Activated naive CD4-positive, alpha-beta T cell treated with anti-CD3 and anti-CD28 coated beads, Interleukin-2, amount 50 U/mL, for 72 hours (primary cell): ENCODE measurements around the gene CACHD1. TPM values are rescaled to one million over a fixed set of nuclear protein-coding genes. Genes with fewer than 3 reads are reported as not detected.
"Not testable (repeated sequence)": the region's sequence is repeated elsewhere in the genome, so short reads cannot be mapped to it uniquely, and the experiment has no call there.

Experiments
- ATAC-seq, 2 donors: fragments of 150-1000 bp; cut with Tn5 transposase; 2 replicates each; pipeline ENCODE4 v1.10.0; 2021; ENCODE audit warnings: mild to moderate bottlenecking in 2 of 2, moderate library complexity in 2 of 2
- DNase-seq, 2 donors: peaks; one replicate each; pipeline ENCODE4 v3.0.0; 2021 to 2022; ENCODE audit warnings: low spot score in 2 of 2
- H3K27ac Mint-ChIP-seq, 2 donors: one replicate each; pipeline ENCODE4 v1.8.0; 2022; ENCODE audit warnings: mild to moderate bottlenecking in 2 of 2, mixed read lengths in 2 of 2
- H3K36me3 Mint-ChIP-seq, 2 donors: one replicate each; pipeline ENCODE4 v1.8.0; 2022; ENCODE audit warnings: mixed read lengths in 2 of 2
- H3K9me3 Mint-ChIP-seq, 2 donors: one replicate each; pipeline ENCODE4 v1.8.0; 2022; ENCODE audit warnings: mixed read lengths in 2 of 2
- total RNA-seq, 2 donors: library from RNA; stranded (reverse); gene quantifications; one replicate each; pipeline ENCODE4 v1.2.3, GENCODE V29; 2022

The CACHD1 gene
- total RNA-seq, 2 donors from 2014 or later, result 1.1 to 1.6 TPM

- no peak for DNase-seq
- no peak for ATAC-seq
- Mint-ChIP-seq H3K27ac (no peak overlapping the region), H3K36me3 (no peaks in the 10 kb centered on the region), H3K9me3 (no peaks in the 10 kb centered on the region)
These were observed 33.0 kb downstream of the CACHD1 start for GRCh38 chr1:64502931-64503330.

GRCh38 chr1:64505232-64505943, 35.5 kb downstream of the CACHD1 start:
- ATAC-seq (peak; percentile 64 to 65), DNase-seq (peak in 1 of 2 donors; percentile 25)
- Mint-ChIP-seq H3K9me3 (no peaks in the 10 kb centered on the region), H3K27ac (peak overlapping the region in 1 of 2 donors; percentile 65), H3K36me3 (no peaks in the 10 kb centered on the region)

- H3K36me3 Mint-ChIP-seq, result no peaks in the 10 kb centered on the region
These were observed 36.2 kb downstream of the CACHD1 start for GRCh38 chr1:64505944-64506655.

GRCh38 chr1:64508629-64509028, 38.7 kb downstream of the CACHD1 start:
- Mint-ChIP-seq H3K27ac (no peak overlapping the region), H3K9me3 (no peaks in the 10 kb centered on the region), H3K36me3 (no peaks in the 10 kb centered on the region)
- DNase-seq, result no peak
- ATAC-seq, result no peak

More at GRCh38 chr1:64505944-64506655, 36.2 kb downstream of the CACHD1 start:
- DNase-seq (peak in 1 of 2 donors; percentile 33), ATAC-seq (peak; percentile 81 to 84)
- Mint-ChIP-seq H3K27ac (peak overlapping the region; percentile 61 to 65), H3K9me3 (no peaks in the 10 kb centered on the region)

- ATAC-seq (no peak), DNase-seq (no peak)
- Mint-ChIP-seq H3K9me3 (no peaks in the 10 kb centered on the region), H3K36me3 (no peaks in the 10 kb centered on the region), H3K27ac (no peak overlapping the region)
These were observed 41.1 kb downstream of the CACHD1 start for GRCh38 chr1:64511044-64511443.

GRCh38 chr1:64512206-64512605, 42.3 kb downstream of the CACHD1 start:
- not testable (repeated sequence) for H3K36me3 Mint-ChIP-seq, H3K27ac Mint-ChIP-seq, H3K9me3 Mint-ChIP-seq, DNase-seq, ATAC-seq

GRCh38 chr1:64513545-64513944, 43.6 kb downstream of the CACHD1 start:
- Mint-ChIP-seq H3K9me3 (no peaks in the 10 kb centered on the region), H3K27ac (no peak overlapping the region), H3K36me3 (no peaks in the 10 kb centered on the region)
- DNase-seq (no peak), ATAC-seq (no peak)

GRCh38 chr1:64514197-64514765, 44.4 kb downstream of the CACHD1 start:
- no peak for DNase-seq
- Mint-ChIP-seq H3K9me3 (no peaks in the 10 kb centered on the region), H3K36me3 (no peaks in the 10 kb centered on the region), H3K27ac (no peak overlapping the region)
- ATAC-seq, result no peak

GRCh38 chr1:64515427-64515826, 45.5 kb downstream of the CACHD1 start:
- Mint-ChIP-seq H3K27ac (no peak overlapping the region), H3K36me3 (no peaks in the 10 kb centered on the region), H3K9me3 (no peaks in the 10 kb centered on the region)
- DNase-seq (no peak), ATAC-seq (no peak)

GRCh38 chr1:64516301-64516700, 46.4 kb downstream of the CACHD1 start:
- Mint-ChIP-seq H3K27ac (no peak overlapping the region), H3K36me3 (no peaks in the 10 kb centered on the region), H3K9me3 (no peaks in the 10 kb centered on the region)
- no peak for DNase-seq
- no peak for ATAC-seq

GRCh38 chr1:64516803-64517568, 47.1 kb downstream of the CACHD1 start:
- peak overlapping the region in 1 of 2 donors; percentile 17 for H3K27ac Mint-ChIP-seq
- no peaks in the 10 kb centered on the region for H3K9me3 Mint-ChIP-seq
- ATAC-seq (no peak), DNase-seq (no peak)
- no peaks in the 10 kb centered on the region for H3K36me3 Mint-ChIP-seq

GRCh38 chr1:64517640-64518039, 47.7 kb downstream of the CACHD1 start:
- Mint-ChIP-seq H3K36me3 (no peaks in the 10 kb centered on the region), H3K27ac (peak overlapping the region in 1 of 2 donors; percentile 17), H3K9me3 (no peaks in the 10 kb centered on the region)
- DNase-seq (no peak), ATAC-seq (no peak)

GRCh38 chr1:64518692-64519481, 49.0 kb downstream of the CACHD1 start:
- H3K27ac Mint-ChIP-seq, result no peak overlapping the region
- no peaks in the 10 kb centered on the region for H3K9me3 Mint-ChIP-seq
- DNase-seq (no peak), ATAC-seq (no peak)
- H3K36me3 Mint-ChIP-seq, result no peaks in the 10 kb centered on the region

- no peaks in the 10 kb centered on the region for H3K9me3 Mint-ChIP-seq
- ATAC-seq, result no peak
- no peaks in the 10 kb centered on the region for H3K36me3 Mint-ChIP-seq
- no peak overlapping the region for H3K27ac Mint-ChIP-seq
- DNase-seq, result no peak
These were observed 50.0 kb downstream of the CACHD1 start for GRCh38 chr1:64519901-64520300.

GRCh38 chr1:64522740-64523139, 52.8 kb downstream of the CACHD1 start:
- Mint-ChIP-seq H3K27ac (no peak overlapping the region), H3K36me3 (no peaks in the 10 kb centered on the region), H3K9me3 (no peaks in the 10 kb centered on the region)
- DNase-seq, result no peak
- no peak for ATAC-seq
